GM12864 (cell line): ENCODE measurements around the gene PKP2.
"Not testable (repeated sequence)": the region's sequence is repeated elsewhere in the genome, so short reads cannot be mapped to it uniquely, and the experiment has no call there.

Experiments used
- DNase-seq: peaks from one replicate; pipeline ENCODE4 v3.0.0-alpha.2; 2011; ENCODE audit warnings: low read depth
- H3K4me3 ChIP-seq: 2 replicates; pipeline ENCODE4 v1.5.1; 2011; ENCODE audit warnings: mild to moderate bottlenecking, low read depth, low read length, control low read depth
- TF ChIP-seq, protein P1 (sequence below): IDR thresholded peaks from 2 replicates; pipeline ENCODE4 v1.5.1; 2011; ENCODE audit warnings: low read depth, mild to moderate bottlenecking, moderate library complexity, low read length, control low read depth, inconsistent platforms; ENCODE audit errors: missing control alignments

PKP2 gene

GRCh38 chr12:32891526-32891925 is 5.1 kb downstream of the PKP2 start:
- no peak for DNase-seq
- no peak overlapping the region for H3K4me3 ChIP-seq
- TF ChIP-seq, protein P1, sequence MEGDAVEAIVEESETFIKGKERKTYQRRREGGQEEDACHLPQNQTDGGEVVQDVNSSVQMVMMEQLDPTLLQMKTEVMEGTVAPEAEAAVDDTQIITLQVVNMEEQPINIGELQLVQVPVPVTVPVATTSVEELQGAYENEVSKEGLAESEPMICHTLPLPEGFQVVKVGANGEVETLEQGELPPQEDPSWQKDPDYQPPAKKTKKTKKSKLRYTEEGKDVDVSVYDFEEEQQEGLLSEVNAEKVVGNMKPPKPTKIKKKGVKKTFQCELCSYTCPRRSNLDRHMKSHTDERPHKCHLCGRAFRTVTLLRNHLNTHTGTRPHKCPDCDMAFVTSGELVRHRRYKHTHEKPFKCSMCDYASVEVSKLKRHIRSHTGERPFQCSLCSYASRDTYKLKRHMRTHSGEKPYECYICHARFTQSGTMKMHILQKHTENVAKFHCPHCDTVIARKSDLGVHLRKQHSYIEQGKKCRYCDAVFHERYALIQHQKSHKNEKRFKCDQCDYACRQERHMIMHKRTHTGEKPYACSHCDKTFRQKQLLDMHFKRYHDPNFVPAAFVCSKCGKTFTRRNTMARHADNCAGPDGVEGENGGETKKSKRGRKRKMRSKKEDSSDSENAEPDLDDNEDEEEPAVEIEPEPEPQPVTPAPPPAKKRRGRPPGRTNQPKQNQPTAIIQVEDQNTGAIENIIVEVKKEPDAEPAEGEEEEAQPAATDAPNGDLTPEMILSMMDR = no peak

- TF ChIP-seq, protein P1 = no peak
- H3K4me3 ChIP-seq = no peak overlapping the region
- DNase-seq = no peak
These were observed 7.4 kb downstream of the PKP2 start for GRCh38 chr12:32889011-32889760.

DNA sequence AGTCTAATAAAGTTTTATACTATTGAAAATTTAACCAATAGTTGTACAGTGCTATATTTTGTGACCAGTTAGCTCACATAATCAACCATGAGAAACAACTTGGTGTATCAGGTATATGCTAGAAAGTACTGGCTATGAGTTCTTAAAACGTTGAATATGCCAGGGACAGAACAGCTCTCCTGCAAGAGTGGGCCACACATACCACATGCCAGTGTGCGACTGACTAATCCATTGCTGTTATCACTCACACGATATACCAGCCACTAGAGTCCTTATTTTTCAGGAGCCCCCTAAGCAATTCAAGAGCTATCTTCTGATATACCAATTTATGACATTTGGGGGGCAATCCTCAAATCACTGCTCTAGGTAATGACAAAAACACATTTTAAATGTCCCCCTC is 9.5 kb downstream of the PKP2 start:
- no peak for DNase-seq
- no peak overlapping the region for H3K4me3 ChIP-seq
- TF ChIP-seq, protein P1 = no peak

GRCh38 chr12:32885831-32886230 is 10.7 kb downstream of the PKP2 start:
- TF ChIP-seq, protein P1 = no peak

DNA sequence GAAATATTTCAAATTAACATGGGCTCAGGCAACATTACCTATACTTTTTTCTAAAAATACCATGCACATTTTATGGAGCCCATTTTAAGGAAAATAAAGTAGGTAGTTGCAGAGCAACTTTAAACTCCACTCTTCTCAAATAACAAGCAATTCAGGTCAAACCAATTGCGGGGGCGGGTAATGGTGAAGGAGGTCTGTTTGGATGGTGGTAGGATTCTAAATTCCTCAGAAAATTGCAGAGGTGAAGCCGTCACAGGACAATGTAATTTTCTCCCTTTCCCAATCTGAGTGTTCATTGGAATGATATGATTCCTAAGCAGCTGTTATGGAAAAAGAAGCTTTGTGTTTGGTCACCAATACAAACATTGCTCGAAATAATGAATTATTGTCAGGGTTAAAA is 11.6 kb downstream of the PKP2 start:
- TF ChIP-seq, protein P1 = no peak
- DNase-seq = no peak
- H3K4me3 ChIP-seq = no peak overlapping the region

More at GRCh38 chr12:32885831-32886230, 10.7 kb downstream of the PKP2 start:
- no peak overlapping the region for H3K4me3 ChIP-seq
- DNase-seq = no peak

DNA sequence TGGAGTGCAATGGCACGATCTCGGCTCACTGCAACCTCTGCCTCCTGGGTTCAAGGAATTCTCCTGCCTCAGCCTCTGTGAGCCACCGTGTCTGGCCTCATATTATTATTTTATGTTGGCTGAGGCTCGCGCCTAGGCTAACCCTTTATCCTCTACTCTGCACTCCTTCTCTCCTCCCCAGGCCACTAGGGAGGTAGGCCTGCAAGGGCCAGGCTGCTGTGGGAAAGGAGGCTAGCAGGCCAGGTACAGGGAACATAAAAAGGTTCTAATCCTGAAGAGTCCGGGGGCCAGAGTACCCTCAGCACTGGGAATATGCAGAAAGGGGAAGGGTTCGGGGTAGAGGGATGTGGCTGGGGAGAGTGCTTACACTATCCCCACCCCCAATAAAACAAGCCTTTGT is 14.9 kb downstream of the PKP2 start:
- TF ChIP-seq, protein P1 = no peak
- no peak for DNase-seq

GRCh38 chr12:32881107-32881506 is 15.5 kb downstream of the PKP2 start:
- no peak for DNase-seq
- TF ChIP-seq, protein P1 = no peak

More for the DNA sequence above, 14.9 kb downstream of the PKP2 start:
- no peak overlapping the region for H3K4me3 ChIP-seq

GRCh38 chr12:32879066-32879465 is 17.5 kb downstream of the PKP2 start:
- H3K4me3 ChIP-seq, DNase-seq: not testable (repeated sequence)

More at GRCh38 chr12:32881107-32881506, 15.5 kb downstream of the PKP2 start:
- no peak overlapping the region for H3K4me3 ChIP-seq
